CD4-positive, alpha-beta T cell treated with Interleukin-1 beta for 1 hour (primary cell): ENCODE data around the gene COTL1.
"Not testable (repeated sequence)": the region's sequence is repeated elsewhere in the genome, so short reads cannot be mapped to it uniquely, and the experiment has no call there.

Source experiments
- DNase-seq, 2 donors: peaks; one replicate each; pipeline ENCODE4 v3.0.0-alpha.2; 2020 to 2022

Gene COTL1

GRCh38 chr16:84641643-84642358 lies 23.9 kb upstream of the COTL1 start:
- no peak for DNase-seq

GRCh38 chr16:84640145-84640544 lies 22.3 kb upstream of the COTL1 start:
- no peak for DNase-seq

GRCh38 chr16:84638231-84638806 lies 20.4 kb upstream of the COTL1 start:
- no peak for DNase-seq

GRCh38 chr16:84637709-84638108 lies 19.8 kb upstream of the COTL1 start:
- DNase-seq = no peak

DNA sequence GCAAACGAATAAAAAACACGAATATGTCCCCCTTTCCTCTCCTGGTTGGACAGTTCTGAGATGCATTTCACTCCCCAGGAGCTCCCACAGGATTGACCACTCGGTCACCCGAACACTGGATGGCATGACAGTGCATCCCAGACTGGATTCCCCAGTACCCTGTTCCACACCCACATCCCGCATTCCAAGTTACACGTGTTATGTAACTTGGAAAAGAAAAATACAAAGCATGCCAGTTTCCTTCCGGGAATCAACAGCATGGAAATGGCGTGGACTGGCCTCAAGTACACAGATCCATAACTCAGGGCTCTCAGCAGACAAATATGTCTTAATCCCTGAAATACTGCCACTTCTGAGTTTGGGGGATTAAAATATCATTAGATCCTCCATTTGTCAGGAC lies 17.8 kb upstream of the COTL1 start:
- no peak for DNase-seq

GRCh38 chr16:84633622-84634021 lies 15.7 kb upstream of the COTL1 start:
- no peak for DNase-seq

GRCh38 chr16:84632862-84633261 lies 15.0 kb upstream of the COTL1 start:
- not testable (repeated sequence) for DNase-seq

DNA sequence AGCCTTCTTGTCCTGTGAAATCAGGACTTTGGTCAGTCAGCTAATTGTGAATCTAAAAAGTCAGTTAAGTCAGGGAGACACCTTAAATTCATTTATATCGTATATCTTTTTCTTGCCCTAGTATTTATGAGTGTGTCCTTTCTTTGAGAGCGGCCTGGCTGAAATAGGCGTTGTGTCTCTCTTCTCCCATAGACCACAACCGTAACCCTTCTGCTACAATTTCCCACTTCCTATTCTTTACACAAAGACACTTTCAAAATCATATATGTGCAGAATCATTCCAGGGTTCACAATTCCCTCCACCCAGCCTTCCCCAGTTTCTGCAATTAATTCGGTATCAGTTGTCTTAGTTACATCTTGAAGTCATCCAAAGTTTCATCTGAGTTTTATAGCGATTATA lies 14.0 kb upstream of the COTL1 start:
- DNase-seq = no peak

GRCh38 chr16:84631153-84631466 lies 13.2 kb upstream of the COTL1 start:
- DNase-seq = no peak

DNA sequence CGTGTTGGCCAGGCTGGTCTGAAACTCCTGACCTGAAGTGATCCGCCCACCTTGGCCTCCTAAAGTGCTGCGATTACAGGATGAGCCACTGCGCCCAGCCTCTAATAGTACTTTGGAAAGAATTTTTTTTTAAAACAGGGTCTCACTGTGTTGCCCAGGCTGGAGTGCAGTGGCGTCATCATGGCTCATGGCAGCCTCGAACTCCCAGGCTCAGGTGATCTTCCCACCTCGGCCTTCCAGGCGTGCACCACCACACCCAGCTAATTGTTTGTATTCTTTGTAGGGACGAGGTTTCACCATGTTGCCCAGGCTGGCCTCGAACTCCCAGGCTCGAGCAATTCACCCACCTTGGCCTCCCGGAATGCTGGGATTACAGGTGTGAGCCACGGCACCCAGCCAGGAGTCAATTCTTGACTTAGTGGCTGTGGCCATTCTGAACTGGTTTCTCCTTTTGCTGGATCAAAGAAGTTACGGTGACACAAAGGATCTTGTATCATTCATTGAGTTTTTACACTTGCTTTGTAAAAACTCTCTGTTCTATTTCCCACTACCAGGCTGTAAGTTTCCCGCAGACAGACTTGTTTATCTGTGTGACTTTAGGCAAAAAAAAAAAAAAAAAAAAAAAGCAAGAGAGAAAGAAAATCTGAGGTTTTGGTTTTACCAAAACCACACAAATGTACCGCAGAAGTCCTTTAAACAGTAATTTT lies 12.7 kb upstream of the COTL1 start:
- no peak for DNase-seq

DNA sequence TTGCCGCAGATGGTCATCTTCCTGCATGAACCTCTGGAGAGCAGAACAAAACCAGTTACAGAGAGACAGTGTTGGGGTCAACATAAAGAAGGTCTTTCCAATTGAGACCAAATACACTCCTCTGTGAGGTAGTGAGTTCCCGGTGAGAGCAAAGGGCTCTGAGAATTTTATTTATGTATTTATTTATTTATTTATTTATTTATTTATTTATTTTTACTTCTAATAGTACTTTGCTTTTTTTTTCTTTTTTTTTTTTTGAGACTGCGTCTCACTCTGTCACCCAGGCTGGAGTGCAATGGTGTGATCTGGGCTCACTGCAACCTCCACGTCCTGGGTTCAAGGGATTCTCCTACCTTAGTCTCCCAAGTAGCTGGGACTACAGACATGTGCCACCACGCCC lies 12.1 kb upstream of the COTL1 start:
- DNase-seq = no peak

GRCh38 chr16:84629580-84629979 lies 11.7 kb upstream of the COTL1 start:
- DNase-seq = no peak

DNA sequence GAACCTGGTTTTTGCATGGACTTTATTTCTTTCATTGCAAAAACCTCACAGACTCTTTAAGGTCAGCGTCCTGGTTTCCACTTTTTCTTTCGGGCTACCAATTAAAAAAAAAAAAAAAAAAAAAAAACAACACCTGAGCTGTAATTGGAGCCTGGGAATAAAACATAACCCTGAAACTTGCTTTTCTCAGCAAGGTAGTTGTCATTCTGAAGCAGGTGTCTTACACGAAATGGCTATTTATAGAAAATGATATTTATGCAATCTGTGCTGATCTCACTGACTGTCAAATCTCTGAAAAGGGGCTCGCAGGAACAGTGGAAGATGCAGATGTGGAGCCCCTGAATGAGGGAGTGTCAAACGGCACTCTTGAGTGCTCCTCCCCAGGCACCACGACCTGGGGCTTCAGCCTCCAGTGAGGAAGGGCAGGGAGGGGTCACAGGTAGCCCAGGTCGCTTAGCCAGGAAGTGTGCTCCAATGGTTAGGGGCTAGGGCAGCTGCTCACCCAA lies 10.4 kb upstream of the COTL1 start:
- no peak for DNase-seq

DNA sequence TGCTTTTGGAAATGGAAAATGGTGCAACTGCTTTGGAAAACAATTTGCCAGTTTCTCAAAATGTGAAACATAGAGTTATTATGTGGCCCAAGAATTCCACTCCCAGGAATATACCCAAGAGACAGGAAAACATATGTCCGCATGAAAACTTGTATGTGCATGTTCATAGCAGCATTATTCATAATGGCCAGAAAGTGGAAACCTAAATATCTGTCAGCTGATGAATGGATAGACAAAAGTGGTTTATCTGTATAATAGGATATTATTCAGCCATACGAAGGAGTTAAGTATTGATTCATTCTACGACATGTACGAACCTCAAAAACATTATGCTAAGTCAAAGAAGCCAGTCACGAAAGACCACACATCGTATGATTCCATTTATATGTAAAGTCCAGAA lies 7.7 kb upstream of the COTL1 start:
- no peak for DNase-seq

GRCh38 chr16:84620913-84621312 lies 3.0 kb upstream of the COTL1 start:
- not testable (repeated sequence) for DNase-seq

GRCh38 chr16:84618581-84619460 lies 943 bp upstream of the COTL1 start:
- DNase-seq = no peak

DNA sequence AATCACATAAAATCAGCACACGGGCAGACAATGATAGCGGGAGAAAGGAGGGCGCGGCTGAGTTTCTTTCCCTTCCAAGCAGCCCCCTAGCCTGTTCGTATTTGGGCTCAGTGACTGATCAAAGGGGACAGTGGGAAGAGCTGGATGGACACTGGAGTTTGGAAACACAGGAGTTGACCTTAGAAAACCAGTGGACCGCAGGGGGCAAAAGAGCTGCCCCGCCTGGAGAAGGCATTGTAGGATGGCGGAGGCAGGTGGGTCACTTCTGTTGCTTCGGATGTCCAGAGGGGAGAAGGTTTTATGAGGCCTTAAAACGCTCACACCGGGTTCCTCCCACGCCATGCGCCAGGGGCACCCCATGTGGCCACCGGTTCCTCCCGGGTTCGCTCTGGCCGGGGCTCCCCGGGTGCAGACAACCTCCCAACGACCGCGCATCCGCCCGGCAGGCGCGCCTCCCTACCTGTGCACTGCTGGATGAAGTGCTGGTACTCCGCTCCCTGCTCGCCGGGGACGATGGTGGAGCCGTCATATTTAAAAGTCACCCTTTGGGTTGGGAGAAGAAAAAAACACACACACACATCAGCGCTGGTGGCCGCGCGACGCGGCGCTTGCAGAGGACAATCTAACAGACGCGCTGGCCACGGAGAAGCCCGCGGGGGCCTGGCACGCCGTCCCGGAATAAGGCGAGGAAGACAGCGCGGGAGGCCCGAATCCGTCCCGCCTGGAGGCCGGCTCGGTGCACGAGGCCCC lies 662 bp downstream of the COTL1 start:
- no peak for DNase-seq

DNA sequence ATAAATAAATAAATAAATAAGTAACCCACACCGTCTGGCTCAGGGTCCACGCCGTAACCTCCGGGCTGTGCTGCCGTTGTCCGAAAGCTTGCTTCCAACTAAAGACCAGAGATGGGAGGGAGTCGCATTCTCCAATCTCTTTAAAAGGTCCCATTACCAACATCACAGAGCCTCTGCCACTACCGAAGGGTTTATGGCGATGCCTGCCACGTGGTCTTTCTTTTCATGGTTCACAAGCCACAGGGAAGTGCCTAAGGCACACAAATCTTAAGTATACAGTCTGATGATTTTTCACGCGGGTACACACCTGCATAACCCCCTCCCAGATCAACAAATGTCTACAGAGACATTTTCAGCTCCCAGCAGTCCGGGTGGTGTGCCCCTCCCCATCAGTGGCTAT lies 1.4 kb downstream of the COTL1 start:
- DNase-seq = no peak

DNA sequence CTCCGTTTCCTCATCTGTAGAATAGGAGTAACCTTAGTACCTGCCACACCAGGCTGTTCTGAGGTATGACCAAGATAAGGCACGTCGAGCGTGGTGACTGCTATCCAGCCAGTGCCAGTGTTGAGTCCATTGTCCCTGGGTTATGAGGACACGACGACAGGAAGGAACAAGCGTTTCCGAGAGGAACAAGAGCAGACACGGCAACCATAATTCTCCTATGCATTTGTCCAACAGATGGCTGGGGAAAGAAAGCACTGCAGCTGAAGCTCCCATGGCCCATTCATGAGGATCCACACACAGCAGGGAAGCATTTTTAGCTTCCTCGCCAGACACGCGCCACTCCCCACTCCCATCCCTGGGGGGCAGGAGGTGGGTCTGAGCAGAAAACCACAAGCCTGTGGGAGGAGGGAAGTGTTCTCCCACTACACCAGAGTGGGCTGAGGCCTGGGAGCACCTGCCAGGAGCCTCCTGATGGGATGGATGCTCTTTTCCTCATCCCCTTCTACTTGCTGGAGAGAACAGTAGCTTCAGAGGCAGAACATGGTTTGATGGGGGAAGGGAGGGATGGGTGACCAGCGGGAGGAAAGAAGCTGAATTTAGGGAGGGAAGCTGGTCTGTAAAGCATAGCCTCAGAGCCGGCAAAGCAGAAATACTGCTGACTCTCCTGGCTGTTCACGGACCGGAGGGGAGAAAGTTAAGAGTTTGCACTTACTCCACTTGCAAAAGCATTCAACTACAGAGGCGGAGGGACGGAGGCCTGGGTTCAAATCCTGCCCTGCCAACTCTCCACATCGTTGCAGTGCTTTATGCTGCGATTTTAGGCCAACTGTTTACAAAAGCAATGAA lies 2.7 kb downstream of the COTL1 start:
- DNase-seq = no peak

DNA sequence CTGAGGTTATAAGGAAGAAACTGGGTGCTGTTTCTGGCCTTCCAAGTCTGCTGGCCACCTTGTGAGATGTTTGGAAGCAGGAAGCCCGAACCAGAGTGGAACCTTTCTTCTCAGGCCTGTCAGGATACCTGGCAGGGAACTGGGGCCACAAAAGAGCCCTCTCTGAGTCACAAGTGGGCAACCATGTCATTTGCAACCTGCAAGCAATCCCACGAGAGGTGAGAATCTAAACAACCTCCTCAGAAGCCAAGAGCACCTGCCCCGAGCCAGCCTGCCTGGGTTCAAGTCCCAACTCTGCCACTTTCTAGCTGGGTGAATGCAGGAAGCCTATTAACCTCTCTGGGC lies 3.3 kb downstream of the COTL1 start:
- no peak for DNase-seq

- DNase-seq = no peak
Measured at GRCh38 chr16:84614073-84614459, 3.8 kb downstream of the COTL1 start.
